Sigmoid colon (tissue), 4 donors: Measurements from ENCODE around the gene FOXL2NB.

Experiments used
- POLR2AphosphoS5 ChIP-seq, 4 donors: sonication (generic); formaldehyde crosslinking; IDR thresholded peaks; one replicate each; pipeline ENCODE4 v1.6.1; 2017; ENCODE audit warnings: antibody characterized with exemption in 4 of 4
- TF ChIP-seq, protein P1 (sequence below), 4 experiments: fragments of 450-650 bp in 3 of 4; fragments of 200-600 bp in 1 of 4; IDR thresholded peaks; one replicate each; pipeline ENCODE4 v1.5.1; 2016 to 2019; ENCODE audit warnings: antibody characterized with exemption in 4 of 4, mild to moderate bottlenecking in 3 of 4, moderate library complexity in 2 of 4

DNA sequence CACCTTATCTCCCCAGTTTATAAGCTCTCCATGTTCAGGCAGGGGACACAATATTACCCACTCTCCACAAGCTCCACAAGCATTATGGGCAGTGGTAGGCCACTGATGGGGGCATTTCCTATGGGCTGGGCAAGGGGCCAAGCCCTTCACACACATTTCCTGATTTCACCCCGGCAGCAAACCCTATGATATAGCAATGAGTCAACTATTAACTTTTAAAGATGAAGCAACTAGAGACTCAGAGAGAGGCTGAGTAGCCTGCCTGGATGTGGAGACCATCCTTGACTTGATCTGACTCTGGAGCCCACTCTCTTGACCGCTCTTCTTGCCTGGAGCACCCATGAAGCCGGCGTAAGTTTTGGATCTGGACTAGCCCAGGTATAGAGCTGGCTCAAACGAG, 27.4 kb downstream of the FOXL2NB start:
- TF ChIP-seq, protein P1, sequence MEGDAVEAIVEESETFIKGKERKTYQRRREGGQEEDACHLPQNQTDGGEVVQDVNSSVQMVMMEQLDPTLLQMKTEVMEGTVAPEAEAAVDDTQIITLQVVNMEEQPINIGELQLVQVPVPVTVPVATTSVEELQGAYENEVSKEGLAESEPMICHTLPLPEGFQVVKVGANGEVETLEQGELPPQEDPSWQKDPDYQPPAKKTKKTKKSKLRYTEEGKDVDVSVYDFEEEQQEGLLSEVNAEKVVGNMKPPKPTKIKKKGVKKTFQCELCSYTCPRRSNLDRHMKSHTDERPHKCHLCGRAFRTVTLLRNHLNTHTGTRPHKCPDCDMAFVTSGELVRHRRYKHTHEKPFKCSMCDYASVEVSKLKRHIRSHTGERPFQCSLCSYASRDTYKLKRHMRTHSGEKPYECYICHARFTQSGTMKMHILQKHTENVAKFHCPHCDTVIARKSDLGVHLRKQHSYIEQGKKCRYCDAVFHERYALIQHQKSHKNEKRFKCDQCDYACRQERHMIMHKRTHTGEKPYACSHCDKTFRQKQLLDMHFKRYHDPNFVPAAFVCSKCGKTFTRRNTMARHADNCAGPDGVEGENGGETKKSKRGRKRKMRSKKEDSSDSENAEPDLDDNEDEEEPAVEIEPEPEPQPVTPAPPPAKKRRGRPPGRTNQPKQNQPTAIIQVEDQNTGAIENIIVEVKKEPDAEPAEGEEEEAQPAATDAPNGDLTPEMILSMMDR (IDR thresholded peaks at IDR 0.05): no peak
- TF ChIP-seq POLR2AphosphoS5 (IDR thresholded peaks at IDR 0.05): no peak
